Uterus (tissue), 4 donors: ENCODE results near the gene EDDM13. TPM values are rescaled to one million over a fixed set of nuclear protein-coding genes. Genes with fewer than 3 reads are reported as not detected.

Source experiments
- DNase-seq, 2 donors: peaks; one replicate each; pipeline ENCODE4 v3.0.0-alpha.2; 2019 to 2020
- H3K27ac ChIP-seq, 2 donors: fragments of 200-600 bp; sonication (generic); 1 replicate in 1 of 2; 2 replicates in 1 of 2; pipeline ENCODE4 v1.5.1; 2016 to 2018
- H3K27me3 ChIP-seq, 2 donors: fragments of 200-600 bp; sonication (generic); one replicate each; pipeline ENCODE4 v1.5.1; 2018 to 2019; ENCODE audit warnings: control low read depth in 1 of 2
- H3K36me3 ChIP-seq, 2 donors: fragments of 200-600 bp; sonication (generic); one replicate each; pipeline ENCODE4 v1.5.1; 2019; ENCODE audit warnings: control low read depth in 1 of 2
- H3K4me1 ChIP-seq, 2 donors: fragments of 200-600 bp; sonication (generic); one replicate each; pipeline ENCODE4 v1.5.1; 2018 to 2019; ENCODE audit warnings: control low read depth in 1 of 2
- H3K4me3 ChIP-seq, 2 donors: fragments of 200-600 bp; sonication (generic); 1 replicate in 1 of 2; 2 replicates in 1 of 2; pipeline ENCODE4 v1.5.1; 2018 to 2019; ENCODE audit warnings: mild to moderate bottlenecking in 1 of 2
- H3K9me3 ChIP-seq, 2 donors: fragments of 200-600 bp; sonication (generic); one replicate each; pipeline ENCODE4 v1.5.1; 2019; ENCODE audit warnings: control low read depth in 1 of 2
- CTCF ChIP-seq, 4 experiments: fragments of 200-600 bp in 2 of 4; fragments of 450-650 bp in 2 of 4; sonication (generic) in 2 of 4; IDR thresholded peaks; one replicate each; pipeline ENCODE4 v1.5.1; 2016 to 2019; ENCODE audit warnings: antibody characterized with exemption in 4 of 4, mild to moderate bottlenecking in 2 of 4, moderate library complexity in 1 of 4
- POLR2A ChIP-seq, 2 donors: fragments of 450-650 bp; IDR thresholded peaks; one replicate each; pipeline ENCODE4 v1.6.1; 2016; ENCODE audit warnings: antibody characterized with exemption in 2 of 2, mild to moderate bottlenecking in 1 of 2, moderate library complexity in 1 of 2
- intact Hi-C: fragments of 100-400 bp; cut with DNase I; formaldehyde crosslinking; loops from one replicate; pipeline ENCODE4 v1.15.1; 2023; ENCODE audit warnings: low total_unique reads
- total RNA-seq, 4 donors: library from RNA; depleted of rRNA in 3 of 4; stranded (reverse); fragments of >200 nt in 3 of 4; gene quantifications; one replicate each; pipeline versions ENCODE4 v1.1.0 to v1.2.4, GENCODE V29; 2014 to 2023
- donor health status: DM: yes; HTN: yes; CAD: no.

EDDM13 gene
- total RNA-seq, 4 donors from 2014 or later: not detected

GRCh38 chr19:56263319-56263718 is 9.2 kb upstream of the EDDM13 start:
- no peaks in the 10 kb centered on the region for H3K27me3 ChIP-seq
- TF ChIP-seq POLR2A (IDR thresholded peaks at IDR 0.05): no peak
- no peak for TF ChIP-seq CTCF (IDR thresholded peaks at IDR 0.05)
- no peaks in the 10 kb centered on the region for H3K36me3 ChIP-seq
- no peaks in the 10 kb centered on the region for H3K9me3 ChIP-seq
- intact Hi-C loops: no loop called here
- H3K4me3 ChIP-seq: no peak overlapping the region
- H3K27ac ChIP-seq: no peak overlapping the region
- no peaks in the 10 kb centered on the region for H3K4me1 ChIP-seq
- DNase-seq: no peak

GRCh38 chr19:56266051-56266450 is 6.5 kb upstream of the EDDM13 start:
- no peaks in the 10 kb centered on the region for H3K4me1 ChIP-seq
- DNase-seq: no peak
- H3K9me3 ChIP-seq: no peaks in the 10 kb centered on the region
- TF ChIP-seq CTCF (IDR thresholded peaks at IDR 0.05): no peak
- TF ChIP-seq POLR2A (IDR thresholded peaks at IDR 0.05): no peak
- no peaks in the 10 kb centered on the region for H3K27me3 ChIP-seq
- H3K4me3 ChIP-seq: no peak overlapping the region
- intact Hi-C loops: no loop called here
- H3K27ac ChIP-seq: no peak overlapping the region
- no peaks in the 10 kb centered on the region for H3K36me3 ChIP-seq

GRCh38 chr19:56269348-56269747 is 3.2 kb upstream of the EDDM13 start:
- no peaks in the 10 kb centered on the region for H3K4me1 ChIP-seq
- H3K27ac ChIP-seq: no peak overlapping the region
- no peaks in the 10 kb centered on the region for H3K36me3 ChIP-seq
- H3K9me3 ChIP-seq: no peaks in the 10 kb centered on the region
- DNase-seq: no peak
- H3K4me3 ChIP-seq: no peak overlapping the region
- intact Hi-C loops: no loop called here
- no peaks in the 10 kb centered on the region for H3K27me3 ChIP-seq
- TF ChIP-seq CTCF (IDR thresholded peaks at IDR 0.05): no peak
- TF ChIP-seq POLR2A (IDR thresholded peaks at IDR 0.05): no peak

- H3K27me3 ChIP-seq: no peaks in the 10 kb centered on the region
- intact Hi-C loops: no loop called here
- DNase-seq: no peak
- H3K9me3 ChIP-seq: no peaks in the 10 kb centered on the region
- no peaks in the 10 kb centered on the region for H3K4me1 ChIP-seq
- TF ChIP-seq POLR2A (IDR thresholded peaks at IDR 0.05) (no peak), CTCF (IDR thresholded peaks at IDR 0.05) (no peak)
- no peak overlapping the region for H3K27ac ChIP-seq
- H3K36me3 ChIP-seq: no peaks in the 10 kb centered on the region
- no peak overlapping the region for H3K4me3 ChIP-seq
Measured at GRCh38 chr19:56270676-56271075, 1.9 kb upstream of the EDDM13 start.

GRCh38 chr19:56271151-56271550 is 1.4 kb upstream of the EDDM13 start:
- H3K36me3 ChIP-seq: no peaks in the 10 kb centered on the region

More at GRCh38 chr19:56271151-56271550, 1.4 kb upstream of the EDDM13 start:
- TF ChIP-seq CTCF (IDR thresholded peaks at IDR 0.05) (no peak), POLR2A (IDR thresholded peaks at IDR 0.05) (no peak)
- no peak overlapping the region for H3K27ac ChIP-seq
- no peaks in the 10 kb centered on the region for H3K4me1 ChIP-seq
- DNase-seq: no peak
- intact Hi-C loops: no loop called here
- H3K27me3 ChIP-seq: no peaks in the 10 kb centered on the region
- no peaks in the 10 kb centered on the region for H3K9me3 ChIP-seq
- no peak overlapping the region for H3K4me3 ChIP-seq
